HG03025 (cell line): ENCODE measurements around the gene SLC7A4.

ENCODE experiments used
- ATAC-seq: cut with Tn5 transposase; IDR thresholded peaks from one replicate; pipeline ENCODE4 v1.9.1; 2021; ENCODE audit warnings: mild to moderate bottlenecking, moderate library complexity; ENCODE audit not compliant: unreplicated experiment, low FRiP score

Gene SLC7A4

DNA sequence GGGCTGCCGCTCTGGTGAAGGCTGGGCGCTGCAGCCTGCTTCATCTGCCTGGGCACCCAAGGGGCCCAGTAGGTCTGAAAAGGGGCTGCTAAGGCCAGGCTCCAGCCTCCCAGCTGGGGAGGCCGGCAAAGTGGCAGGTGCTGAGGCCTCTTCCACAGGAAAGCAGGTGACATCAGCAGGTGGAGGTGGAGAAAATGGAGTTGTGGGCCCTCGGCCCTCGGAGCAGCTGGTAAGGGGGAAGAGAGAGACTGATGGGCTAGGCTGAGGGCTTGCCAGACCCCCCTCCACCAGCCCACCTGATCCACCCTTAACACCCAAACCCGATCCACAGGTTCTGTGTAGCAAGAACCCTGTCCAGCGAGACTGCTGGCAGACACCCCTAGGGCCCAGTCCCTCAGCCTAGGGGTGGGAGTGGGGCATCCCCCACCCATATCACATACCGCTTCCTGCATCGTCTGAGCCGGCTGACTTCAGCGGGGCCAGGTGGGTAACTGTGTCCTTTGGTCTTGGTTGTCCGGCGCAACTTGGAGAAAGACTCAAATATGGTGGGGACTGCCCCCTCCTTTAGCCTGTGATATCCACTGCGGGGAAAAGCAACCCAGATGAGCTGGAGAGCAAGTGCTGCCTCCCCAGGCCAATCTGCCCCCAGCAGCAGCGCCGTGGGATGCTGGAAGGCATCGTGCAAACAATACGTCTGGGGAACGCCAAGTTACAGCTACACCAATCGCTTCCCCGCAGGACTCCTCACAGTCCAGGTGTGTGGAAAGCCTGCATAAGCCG is 32.0 kb downstream of the SLC7A4 start:
- no peak for ATAC-seq

DNA sequence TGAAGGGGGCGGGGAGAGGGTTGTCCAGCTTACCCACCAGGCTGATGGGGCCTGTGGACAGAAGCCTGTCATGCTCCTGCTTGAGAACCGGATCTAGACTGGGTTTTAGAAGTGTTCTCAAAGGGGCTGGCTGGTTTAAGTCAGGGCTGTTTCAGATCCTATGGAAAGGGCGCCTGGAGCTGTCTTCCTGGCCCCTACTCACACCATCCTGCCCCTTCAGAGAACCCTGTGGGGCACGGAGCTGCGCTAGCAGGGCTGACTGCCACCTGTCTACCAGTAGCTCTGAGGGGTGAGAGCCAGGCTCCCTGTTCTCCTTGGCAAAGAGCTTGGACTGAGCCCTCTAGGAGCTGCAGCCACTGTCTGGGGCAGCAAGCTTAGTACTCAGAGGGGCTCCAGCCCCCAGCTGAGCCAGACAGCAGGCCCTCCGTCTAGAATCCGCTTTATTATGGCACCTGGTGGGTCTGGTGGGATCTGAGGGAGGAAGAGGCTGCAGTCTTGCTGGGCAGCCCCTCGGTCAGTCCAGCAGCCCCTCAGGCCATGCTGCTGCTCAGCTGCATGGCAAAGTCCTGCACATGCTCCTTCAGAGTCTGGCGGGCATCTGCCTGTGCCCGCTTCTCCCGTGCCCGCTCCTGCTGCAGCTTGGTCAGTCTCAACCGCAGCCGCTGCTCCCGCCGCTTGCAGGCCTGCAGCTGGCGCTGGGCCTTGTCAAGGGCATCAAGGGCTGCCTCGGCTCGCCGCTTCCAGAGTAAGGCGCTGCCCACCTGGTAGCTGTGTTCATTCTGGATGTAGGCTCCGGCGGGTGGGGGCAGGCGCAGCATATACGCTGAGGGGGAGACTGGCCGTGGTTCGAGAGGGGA is 32.8 kb downstream of the SLC7A4 start:
- ATAC-seq = no peak

GRCh38 chr22:20998411-20999336 is 33.7 kb downstream of the SLC7A4 start:
- no peak for ATAC-seq

DNA sequence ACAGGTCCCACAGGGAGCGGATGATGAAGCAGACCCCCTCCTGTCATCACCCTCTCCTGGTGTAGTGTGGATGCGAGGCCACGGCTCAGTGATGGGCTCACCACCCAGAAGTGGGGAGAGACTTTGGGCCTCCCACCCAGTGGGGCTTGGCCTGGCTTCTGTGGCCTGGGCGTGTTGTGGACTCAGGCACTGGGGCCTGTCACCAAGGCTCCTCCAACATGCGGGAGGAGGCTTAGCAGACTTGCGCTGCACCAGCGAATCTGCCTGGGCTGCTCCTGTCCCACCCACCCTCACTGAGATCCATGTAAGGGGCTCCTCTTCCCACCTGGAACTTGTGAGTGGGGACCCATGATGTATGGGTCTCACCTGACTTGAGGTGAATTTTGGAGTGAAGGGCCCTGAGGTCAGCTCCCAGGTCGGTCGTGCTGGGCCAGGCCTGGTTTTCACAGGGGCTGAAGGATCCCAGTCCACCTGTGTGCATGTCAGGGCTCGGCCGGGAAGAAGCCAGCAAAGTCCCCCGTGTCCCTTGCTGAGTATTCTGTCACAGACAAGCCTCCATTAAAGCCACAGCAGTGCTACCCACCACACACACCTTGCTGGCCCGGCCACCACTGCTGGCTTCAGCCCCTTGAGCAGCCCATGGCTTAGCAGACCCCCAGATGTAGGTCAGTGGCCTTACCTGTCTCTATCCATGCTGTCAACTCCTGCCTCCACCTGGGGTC is 34.7 kb downstream of the SLC7A4 start:
- no peak for ATAC-seq

GRCh38 chr22:20996598-20997535 is 35.5 kb downstream of the SLC7A4 start:
- ATAC-seq = no peak

- ATAC-seq = no peak
Observed at GRCh38 chr22:20996031-20996410, 36.3 kb downstream of the SLC7A4 start.

- ATAC-seq = no peak
Observed at GRCh38 chr22:20995329-20996030, 36.9 kb downstream of the SLC7A4 start.

DNA sequence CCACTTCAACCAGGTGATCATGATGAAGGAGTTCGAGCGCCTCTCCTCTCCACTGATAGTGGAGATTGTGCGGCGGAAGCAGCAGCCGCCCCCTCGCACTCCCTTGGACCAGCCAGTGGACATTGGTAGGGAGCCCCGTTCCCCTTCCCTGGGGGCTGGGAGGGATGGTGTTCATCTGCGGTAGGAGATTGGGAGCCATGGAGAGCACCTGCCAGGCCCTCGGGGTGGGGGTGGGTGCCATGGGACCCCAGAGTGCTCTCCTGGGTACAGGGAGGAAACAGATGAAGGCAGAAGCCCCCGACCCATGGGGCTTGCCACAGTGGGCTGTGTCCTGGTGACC is 37.5 kb downstream of the SLC7A4 start:
- no peak for ATAC-seq

DNA sequence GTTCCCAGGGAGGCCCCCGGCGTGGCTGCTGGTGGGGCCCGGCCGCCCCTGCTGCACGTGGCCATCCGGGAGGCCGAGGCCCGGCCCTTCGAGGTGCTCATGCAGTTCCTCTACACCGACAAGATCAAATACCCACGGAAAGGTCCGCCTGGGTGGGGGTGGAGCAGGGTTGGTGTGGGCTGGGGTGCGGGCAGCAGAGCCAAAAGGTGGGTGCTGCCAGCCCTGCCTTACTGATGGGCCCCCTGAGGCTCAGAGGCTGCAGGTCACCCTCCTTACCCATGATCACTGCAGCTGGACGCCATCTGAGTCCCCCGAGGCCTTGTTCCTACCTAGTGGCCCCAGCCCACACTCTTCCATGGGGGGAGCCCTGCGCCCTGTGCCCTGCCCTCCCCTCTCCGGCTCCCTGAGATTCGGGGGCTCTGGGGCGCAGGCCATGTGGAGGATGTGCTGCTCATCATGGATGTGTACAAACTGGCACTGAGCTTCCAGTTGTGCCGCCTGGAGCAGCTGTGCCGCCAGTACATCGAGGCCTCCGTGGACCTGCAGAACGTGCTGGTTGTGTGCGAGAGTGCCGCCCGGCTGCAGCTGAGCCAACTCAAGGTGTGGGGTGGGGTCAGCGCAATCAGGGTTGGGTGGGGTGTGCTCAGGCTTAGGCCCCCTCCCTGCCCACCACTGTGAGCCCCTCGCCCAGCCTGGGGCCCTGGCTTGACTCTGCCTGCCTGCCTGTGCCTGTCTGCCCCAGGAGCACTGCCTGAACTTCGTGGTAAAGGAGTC is 38.0 kb downstream of the SLC7A4 start:
- ATAC-seq = no peak

DNA sequence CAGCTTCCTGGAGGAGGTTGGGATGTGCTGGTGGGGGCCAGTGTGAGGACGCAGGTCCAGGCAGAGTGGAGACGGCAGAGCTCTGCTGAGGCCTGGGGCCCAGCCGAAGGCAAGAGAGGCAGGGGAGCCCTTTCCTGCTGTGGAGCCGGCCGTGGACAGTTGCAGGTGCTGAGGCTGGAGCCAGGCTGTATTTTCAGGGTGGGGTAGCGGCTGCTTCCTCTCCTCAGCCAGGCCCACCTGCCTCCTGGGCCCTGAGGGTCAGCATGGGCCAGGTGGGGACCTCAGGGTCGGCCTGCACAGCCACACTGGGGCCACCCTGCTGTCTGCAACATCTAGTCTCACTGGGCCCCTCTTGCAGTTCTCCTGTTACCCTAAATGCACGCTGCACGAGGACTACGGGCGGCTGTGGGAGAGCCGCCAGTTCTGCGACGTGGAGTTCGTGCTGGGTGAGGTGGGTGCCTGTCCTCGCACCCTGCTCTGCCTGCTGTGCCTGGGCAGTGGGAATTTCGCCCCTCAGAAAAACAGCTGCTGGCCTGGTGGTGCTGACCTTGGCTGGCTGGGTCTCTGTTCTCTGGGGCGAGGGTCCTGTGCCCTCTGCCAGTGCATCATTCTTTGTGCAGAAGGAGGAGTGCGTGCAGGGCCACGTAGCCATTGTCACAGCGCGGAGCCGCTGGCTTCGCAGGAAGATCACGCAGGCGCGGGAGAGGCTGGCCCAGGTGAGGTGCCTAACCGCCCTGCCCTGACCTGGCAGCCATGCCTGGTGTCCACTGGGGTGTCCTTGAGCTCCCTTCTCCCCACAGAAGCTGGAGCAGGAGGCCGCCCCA is 38.8 kb downstream of the SLC7A4 start:
- ATAC-seq = no peak

DNA sequence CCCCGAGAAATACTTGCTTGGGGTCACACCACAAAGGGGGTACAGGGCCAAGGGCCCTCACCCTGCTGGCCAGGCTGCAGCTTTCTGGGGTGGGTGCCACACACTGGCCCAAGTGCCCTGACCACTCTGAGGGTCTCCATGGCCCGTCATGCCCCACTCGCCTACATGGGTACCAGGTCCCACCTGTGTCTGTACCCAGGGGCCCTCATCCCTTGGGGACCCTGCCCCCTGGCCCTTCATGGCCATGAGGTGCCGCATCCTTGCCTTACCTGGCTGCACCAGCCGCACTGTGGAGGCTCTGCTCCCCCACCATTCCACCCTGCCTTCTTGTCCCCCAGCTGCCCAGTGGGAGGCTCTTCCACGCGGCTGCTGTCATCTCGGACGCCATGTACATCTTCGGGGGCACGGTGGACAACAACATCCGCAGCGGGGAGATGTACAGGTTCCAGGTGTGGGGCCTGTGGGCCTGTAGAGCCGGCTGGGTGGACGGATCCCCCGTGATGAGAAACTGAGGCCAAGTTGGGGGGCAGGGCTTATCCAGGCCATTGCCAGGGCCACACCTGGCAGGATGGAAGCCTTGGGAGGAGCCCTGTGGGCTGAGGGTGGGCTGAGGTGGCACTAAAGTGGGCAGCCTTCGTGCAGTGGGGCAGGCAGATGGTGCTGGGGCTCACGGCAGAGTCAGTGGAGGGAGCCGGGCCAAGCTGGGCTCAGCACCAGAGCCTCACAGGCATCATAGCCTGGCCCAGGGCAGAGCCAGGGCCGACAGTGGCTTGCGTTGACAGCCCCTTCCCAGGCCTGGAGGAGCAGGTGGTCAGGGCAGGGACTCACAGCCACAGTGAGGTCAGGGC is 39.7 kb downstream of the SLC7A4 start:
- no peak for ATAC-seq

- no peak for ATAC-seq
Observed at GRCh38 chr22:20992056-20992442, 40.3 kb downstream of the SLC7A4 start.

DNA sequence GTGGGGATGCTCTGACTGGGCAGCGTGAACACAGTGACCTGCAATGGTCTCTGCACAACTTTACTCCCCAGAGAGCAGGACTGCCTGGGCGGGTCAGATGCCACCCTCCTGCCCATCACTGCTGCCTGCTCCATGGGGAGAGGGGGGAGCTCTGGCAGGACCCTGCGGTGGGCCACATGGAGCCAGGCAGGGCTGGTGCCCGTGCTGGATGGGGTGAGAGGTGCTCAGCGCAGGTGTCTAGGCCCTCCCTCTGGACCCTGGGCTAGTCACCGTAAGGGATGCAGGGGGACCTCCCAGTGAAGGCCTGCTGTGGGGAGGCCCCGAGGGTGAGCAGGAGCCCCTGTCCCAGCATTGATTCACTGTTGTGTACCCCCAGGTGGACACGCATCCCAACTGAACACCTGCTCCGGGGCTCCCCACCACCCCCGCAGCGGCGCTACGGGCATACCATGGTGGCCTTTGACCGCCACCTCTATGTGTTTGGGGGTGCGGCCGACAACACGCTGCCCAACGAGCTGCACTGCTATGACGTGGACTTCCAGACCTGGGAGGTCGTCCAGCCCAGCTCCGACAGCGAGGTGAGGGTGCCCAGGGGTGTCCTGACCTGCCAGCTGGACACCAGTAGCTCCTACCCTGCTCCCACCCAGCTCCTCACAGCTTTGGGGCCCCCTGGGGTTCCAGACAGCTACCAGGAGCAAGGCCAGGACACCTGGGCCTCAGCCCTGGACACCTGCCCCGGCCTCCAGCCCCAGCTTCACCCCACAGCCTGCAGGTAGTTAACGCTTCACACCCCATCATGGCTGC is 40.9 kb downstream of the SLC7A4 start:
- no peak for ATAC-seq

DNA sequence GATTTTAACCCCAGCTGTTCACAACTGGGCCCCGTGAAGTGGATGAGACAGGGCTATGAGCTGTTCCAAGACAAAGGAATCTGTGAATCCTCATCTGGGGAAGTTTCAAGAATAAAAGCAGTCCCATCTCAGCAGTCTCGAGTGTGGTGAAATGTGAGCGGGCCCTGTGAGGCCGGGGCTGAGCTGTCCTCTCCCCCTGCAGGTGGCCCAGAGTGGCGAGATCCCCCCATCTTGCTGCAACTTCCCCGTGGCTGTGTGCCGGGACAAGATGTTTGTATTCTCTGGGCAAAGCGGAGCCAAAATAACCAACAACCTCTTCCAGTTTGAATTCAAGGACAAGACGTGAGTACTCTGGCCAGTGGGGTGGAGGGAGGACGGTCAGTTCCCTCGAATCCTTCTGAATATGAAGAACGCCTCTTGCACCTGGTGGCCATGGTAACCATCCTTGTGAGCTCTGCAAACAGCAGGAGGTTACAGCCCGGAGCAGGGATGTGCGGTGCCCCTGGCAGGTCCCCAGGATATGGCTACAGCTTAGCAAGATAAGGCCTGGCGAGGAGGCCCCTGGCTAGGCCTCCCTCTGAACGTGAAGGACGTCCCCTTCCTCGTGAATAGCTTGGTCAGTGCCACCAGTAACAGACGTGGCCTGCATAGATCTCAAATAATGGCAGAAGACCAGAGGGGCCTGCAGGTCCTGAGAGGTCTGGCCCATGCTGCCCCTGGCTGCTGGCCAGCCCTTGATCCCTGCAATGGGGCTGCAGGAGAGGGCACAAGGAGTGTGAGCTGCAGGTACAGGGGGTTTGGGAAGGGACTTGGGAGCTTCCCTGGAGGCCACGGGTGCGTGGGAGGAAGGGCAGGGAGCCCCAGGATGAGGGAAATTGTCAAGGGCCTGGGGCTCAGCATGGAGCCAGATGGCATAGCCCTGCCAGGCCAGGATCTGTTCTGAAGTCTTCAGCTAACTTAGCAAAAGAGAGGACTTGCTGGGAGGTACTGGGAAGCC is 41.9 kb downstream of the SLC7A4 start:
- ATAC-seq = no peak
